H1 (cell line): ENCODE data around the gene RARA. TPM values are rescaled to one million over a fixed set of nuclear protein-coding genes. Genes with fewer than 3 reads are reported as not detected.

ENCODE experiments used
- BCL11A ChIP-seq, 2 experiments: IDR thresholded peaks; one replicate each; pipeline ENCODE4 v1.6.1; 2011; ENCODE audit warnings: low read depth in 2 of 2, low read length in 2 of 2, mild to moderate bottlenecking in 2 of 2
- CHD1 ChIP-seq: IDR thresholded peaks from 2 replicates; pipeline ENCODE4 v1.6.1; 2012; ENCODE audit warnings: low read depth, low read length, improper control_type of control experiment
- CHD2 ChIP-seq: IDR thresholded peaks from 2 replicates; pipeline ENCODE4 v1.6.1; 2012; ENCODE audit warnings: low read length, improper control_type of control experiment
- CREB1 ChIP-seq: IDR thresholded peaks from 2 replicates; pipeline ENCODE4 v1.6.1; 2012; ENCODE audit warnings: inconsistent platforms
- CTBP2 ChIP-seq: IDR thresholded peaks from 2 replicates; pipeline ENCODE4 v1.7.0; 2011; ENCODE audit warnings: borderline replicate concordance, mild to moderate bottlenecking, moderate library complexity, mixed read lengths, low read length; ENCODE audit not compliant: insufficient read depth, insufficient read length
- EZH2 ChIP-seq: fragments of 200-600 bp; sonication (generic); IDR thresholded peaks from 2 replicates; pipeline ENCODE4 v1.7.1; 2012; ENCODE audit warnings: low read depth, mild to moderate bottlenecking, moderate library complexity, low read length, inconsistent platforms; ENCODE audit not compliant: severe bottlenecking
- GABPA ChIP-seq: IDR thresholded peaks from 2 replicates; pipeline ENCODE4 v1.6.1; 2011; ENCODE audit warnings: mild to moderate bottlenecking, low read length, moderate library complexity, borderline replicate concordance; ENCODE audit not compliant: insufficient read depth
- HDAC2 ChIP-seq, 2 experiments: fragments of 300-600 bp in 1 of 2; sonication (generic) in 1 of 2; IDR thresholded peaks; 2 replicates each; pipeline ENCODE4 v1.6.1; 2011 to 2012; ENCODE audit warnings: low read depth in 2 of 2, low read length in 2 of 2, mild to moderate bottlenecking in 2 of 2, moderate library complexity in 2 of 2, borderline replicate concordance in 1 of 2, inconsistent platforms in 1 of 2
- KDM1A ChIP-seq: fragments of 200-600, 300-600 bp; sonication (generic); IDR thresholded peaks from 2 replicates; pipeline ENCODE4 v1.7.1; 2016; ENCODE audit warnings: mild to moderate bottlenecking, low read length, borderline replicate concordance
- POLR2A ChIP-seq, 2 experiments: IDR thresholded peaks; 1 replicate in 1 of 2; 2 replicates in 1 of 2; pipeline ENCODE4 v1.6.1; 2011; ENCODE audit warnings: low read depth in 2 of 2, low read length in 2 of 2, mild to moderate bottlenecking in 2 of 2; ENCODE audit errors: control extremely low read depth in 1 of 2
- POLR2AphosphoS5 ChIP-seq: IDR thresholded peaks from 2 replicates; pipeline ENCODE4 v1.6.1; 2011; ENCODE audit warnings: low read depth, low read length
- RBBP5 ChIP-seq: IDR thresholded peaks from 2 replicates; pipeline ENCODE4 v1.7.1; 2012; ENCODE audit warnings: low read depth, mild to moderate bottlenecking, inconsistent platforms, low read length, moderate library complexity, borderline replicate concordance
- SAP30 ChIP-seq: fragments of 300-600 bp; sonication (generic); IDR thresholded peaks from 2 replicates; pipeline ENCODE4 v1.7.1; 2012; ENCODE audit warnings: low read length, moderate library complexity, mild to moderate bottlenecking, inconsistent platforms; ENCODE audit not compliant: insufficient read depth, insufficient replicate concordance
- SIRT6 ChIP-seq: IDR thresholded peaks from one replicate; pipeline ENCODE4 v1.7.1; 2012; ENCODE audit warnings: low read length, inconsistent platforms
- SP1 ChIP-seq: IDR thresholded peaks from 2 replicates; pipeline ENCODE4 v1.6.1; 2011; ENCODE audit warnings: low read depth, low read length
- SP4 ChIP-seq: IDR thresholded peaks from 2 replicates; pipeline ENCODE4 v1.6.1; 2012; ENCODE audit warnings: low read length, inconsistent platforms
- SRF ChIP-seq: IDR thresholded peaks from 2 replicates; pipeline ENCODE4 v1.6.1; 2011; ENCODE audit warnings: mild to moderate bottlenecking, low read depth, low read length, moderate library complexity
- TEAD4 ChIP-seq: IDR thresholded peaks from 2 replicates; pipeline ENCODE4 v1.6.1; 2012; ENCODE audit warnings: low read depth, low read length, inconsistent platforms, mixed read lengths
- YY1 ChIP-seq: IDR thresholded peaks from 2 replicates; pipeline ENCODE4 v1.6.1; 2011; ENCODE audit warnings: low read depth, mild to moderate bottlenecking, low read length
- polyA plus RNA-seq, 7 experiments: library from polyadenylated mRNA; depleted of rRNA in 3 of 7; stranded (reverse) in 5 of 7; unstranded in 2 of 7; fragments of >200 nt in 5 of 7; fragments of 200-250 nt in 2 of 7; gene quantifications; 1 replicate in 5 of 7; 2 replicates in 1 of 7; 4 replicates in 1 of 7; pipeline versions ENCODE4 v1.2.1 to v1.2.3, GENCODE V29; 2011 to 2013; ENCODE audit warnings: missing spikeins in 2 of 7, mixed read lengths in 2 of 7
- total RNA-seq: library from RNA; stranded (reverse); fragmentation: NEBNext Ultra II Directional; extraction: Animal tissue kit (Norgen Biotek cat#: 25700); gene quantifications from 2 replicates; pipeline ENCODE4 v1.2.1, GENCODE V29; 2021
- TF ChIP-seq, protein P1 (sequence below), 3 experiments: IDR thresholded peaks; 1 replicate in 2 of 3; 2 replicates in 1 of 3; pipeline versions ENCODE4 v1.5.1 to v1.6.1; 2011; ENCODE audit warnings: low read length in 3 of 3, mild to moderate bottlenecking in 3 of 3, inconsistent platforms in 2 of 3, low read depth in 1 of 3, moderate library complexity in 1 of 3; ENCODE audit not compliant: insufficient read depth in 1 of 3; ENCODE audit errors: control extremely low read depth in 1 of 3
- TF ChIP-seq, protein P2 (sequence below): IDR thresholded peaks from 2 replicates; pipeline ENCODE4 v1.6.1; 2011; ENCODE audit warnings: low read depth, mild to moderate bottlenecking, low read length; ENCODE audit not compliant: insufficient read depth

The RARA gene
- total and polyA plus RNA-seq, 2 of the 8 experiments (the other 6 are each of a cell fraction or from before 2014, with no cell fraction given) = 4.4 to 16.5 TPM

DNA sequence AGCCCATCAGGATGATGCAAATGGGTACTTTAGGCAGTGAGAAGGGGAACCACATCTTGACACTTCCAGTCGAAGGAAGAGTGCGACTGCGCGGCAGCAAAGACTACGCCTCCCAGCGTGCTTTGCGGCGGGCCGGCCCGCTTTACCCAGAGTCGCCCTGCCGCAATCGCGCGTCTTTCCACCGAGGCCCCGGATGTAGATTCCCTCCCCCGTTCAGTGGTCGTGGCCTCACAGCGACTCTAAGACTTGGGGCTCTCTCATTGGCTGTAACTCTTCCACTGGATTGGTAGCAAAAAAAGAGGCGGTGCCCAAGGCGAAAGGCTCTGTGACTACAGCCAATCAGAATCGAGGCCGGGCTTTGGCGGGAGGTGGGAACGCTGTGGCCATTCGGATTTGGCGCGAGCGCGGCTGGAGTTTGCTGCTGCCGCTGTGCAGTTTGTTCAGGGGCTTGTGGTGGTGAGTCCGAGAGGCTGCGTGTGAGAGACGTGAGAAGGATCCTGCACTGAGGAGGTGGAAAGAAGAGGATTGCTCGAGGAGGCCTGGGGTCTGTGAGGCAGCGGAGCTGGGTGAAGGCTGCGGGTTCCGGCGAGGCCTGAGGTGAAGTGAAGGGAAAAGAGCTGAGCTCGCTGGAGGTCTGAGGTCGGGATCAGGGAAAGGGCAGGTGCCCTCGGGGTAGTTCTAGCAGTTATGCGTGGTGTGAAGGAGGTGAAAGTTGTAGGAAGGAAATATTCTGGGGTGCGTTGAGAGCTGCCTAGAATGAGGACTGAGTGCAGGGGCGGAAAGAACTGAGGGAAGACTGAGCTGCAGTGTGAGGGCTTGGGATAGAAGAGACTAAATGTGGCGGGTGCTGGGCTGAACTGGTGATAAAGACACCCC is 21.2 kb upstream of the RARA start, which contains the start of gene CDC6 (continued):
- TF ChIP-seq, protein P1, sequence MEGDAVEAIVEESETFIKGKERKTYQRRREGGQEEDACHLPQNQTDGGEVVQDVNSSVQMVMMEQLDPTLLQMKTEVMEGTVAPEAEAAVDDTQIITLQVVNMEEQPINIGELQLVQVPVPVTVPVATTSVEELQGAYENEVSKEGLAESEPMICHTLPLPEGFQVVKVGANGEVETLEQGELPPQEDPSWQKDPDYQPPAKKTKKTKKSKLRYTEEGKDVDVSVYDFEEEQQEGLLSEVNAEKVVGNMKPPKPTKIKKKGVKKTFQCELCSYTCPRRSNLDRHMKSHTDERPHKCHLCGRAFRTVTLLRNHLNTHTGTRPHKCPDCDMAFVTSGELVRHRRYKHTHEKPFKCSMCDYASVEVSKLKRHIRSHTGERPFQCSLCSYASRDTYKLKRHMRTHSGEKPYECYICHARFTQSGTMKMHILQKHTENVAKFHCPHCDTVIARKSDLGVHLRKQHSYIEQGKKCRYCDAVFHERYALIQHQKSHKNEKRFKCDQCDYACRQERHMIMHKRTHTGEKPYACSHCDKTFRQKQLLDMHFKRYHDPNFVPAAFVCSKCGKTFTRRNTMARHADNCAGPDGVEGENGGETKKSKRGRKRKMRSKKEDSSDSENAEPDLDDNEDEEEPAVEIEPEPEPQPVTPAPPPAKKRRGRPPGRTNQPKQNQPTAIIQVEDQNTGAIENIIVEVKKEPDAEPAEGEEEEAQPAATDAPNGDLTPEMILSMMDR (IDR thresholded peaks at IDR 0.05; ENCODE audit: control extremely low read depth in 1 of 3, insufficient read depth in 1 of 3, low read depth in 1 of 3, low read length in 3 of 3) = no peak
- no peak for TF ChIP-seq YY1
- TF ChIP-seq SP4 = peak; percentile 35; the same call in 1 of the 2 replicates
- no peak for TF ChIP-seq RBBP5
- TF ChIP-seq CHD2 = peak; percentile 27; the same call in 1 of the 2 replicates
- TF ChIP-seq BCL11A (IDR thresholded peaks at IDR 0.05; ENCODE audit: low read depth in 2 of 2, low read length in 2 of 2) = no peak
- TF ChIP-seq CHD1 = no peak
- no peak for TF ChIP-seq EZH2
- TF ChIP-seq POLR2A (IDR thresholded peaks at IDR 0.05; ENCODE audit: control extremely low read depth in 1 of 2, low read depth in 2 of 2, low read length in 2 of 2) = peak; percentile 91 to 92
- peak; percentile 85 for TF ChIP-seq CREB1
- no peak for TF ChIP-seq KDM1A
- no peak for TF ChIP-seq SRF
- TF ChIP-seq POLR2AphosphoS5 = peak; percentile 95
- no peak for TF ChIP-seq SIRT6
- TF ChIP-seq, protein P2, sequence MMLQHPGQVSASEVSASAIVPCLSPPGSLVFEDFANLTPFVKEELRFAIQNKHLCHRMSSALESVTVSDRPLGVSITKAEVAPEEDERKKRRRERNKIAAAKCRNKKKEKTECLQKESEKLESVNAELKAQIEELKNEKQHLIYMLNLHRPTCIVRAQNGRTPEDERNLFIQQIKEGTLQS = no peak
- no peak for TF ChIP-seq TEAD4
- no peak for TF ChIP-seq GABPA
- peak; percentile 78; the same call in 1 of the 2 replicates for TF ChIP-seq SP1
- TF ChIP-seq HDAC2 (IDR thresholded peaks at IDR 0.05; ENCODE audit: borderline replicate concordance in 1 of 2, low read depth in 2 of 2, low read length in 2 of 2) = peak in 1 of 2 experiments; percentile 39; a peak in 1 of 4 replicates
- peak; percentile 95 for TF ChIP-seq SAP30
- TF ChIP-seq CTBP2 = no peak
